Prostate gland (tissue), 2 donors: Measurements from ENCODE around the gene PAPPA2.

Experiments used
- POLR2AphosphoS5 ChIP-seq: sonication (generic); formaldehyde crosslinking; IDR thresholded peaks from one replicate; pipeline ENCODE4 v1.6.1; 2017; ENCODE audit warnings: antibody characterized with exemption
- TF ChIP-seq, protein P1 (sequence below), 4 experiments: fragments of 200-600 bp in 2 of 4; fragments of 450-650 bp in 2 of 4; sonication (generic) in 2 of 4; IDR thresholded peaks; 1 replicate in 3 of 4; 2 replicates in 1 of 4; pipeline ENCODE4 v1.5.1; 2016 to 2019; ENCODE audit warnings: antibody characterized with exemption in 4 of 4, mild to moderate bottlenecking in 2 of 4, moderate library complexity in 2 of 4

DNA sequence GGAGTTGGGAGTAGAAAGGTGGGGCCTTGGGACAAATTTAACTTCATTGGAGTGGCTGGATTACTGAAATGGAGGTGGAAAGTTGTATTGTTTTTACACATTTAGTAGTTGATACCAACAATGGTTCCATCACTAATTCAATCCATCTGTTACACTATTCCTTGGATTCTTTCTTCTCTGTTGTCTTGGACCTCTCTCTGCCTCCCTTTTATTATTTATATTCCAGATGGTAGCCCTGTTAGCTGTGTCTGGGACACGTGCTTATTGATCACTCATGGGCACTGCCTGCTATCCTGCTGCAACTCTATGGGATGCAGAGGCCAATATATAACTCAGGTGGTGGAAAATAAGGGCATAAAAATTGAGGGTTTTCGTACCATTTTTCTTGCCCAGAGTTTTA lies 346.3 kb downstream of the PAPPA2 start:
- no peak for TF ChIP-seq POLR2AphosphoS5
- TF ChIP-seq, protein P1, sequence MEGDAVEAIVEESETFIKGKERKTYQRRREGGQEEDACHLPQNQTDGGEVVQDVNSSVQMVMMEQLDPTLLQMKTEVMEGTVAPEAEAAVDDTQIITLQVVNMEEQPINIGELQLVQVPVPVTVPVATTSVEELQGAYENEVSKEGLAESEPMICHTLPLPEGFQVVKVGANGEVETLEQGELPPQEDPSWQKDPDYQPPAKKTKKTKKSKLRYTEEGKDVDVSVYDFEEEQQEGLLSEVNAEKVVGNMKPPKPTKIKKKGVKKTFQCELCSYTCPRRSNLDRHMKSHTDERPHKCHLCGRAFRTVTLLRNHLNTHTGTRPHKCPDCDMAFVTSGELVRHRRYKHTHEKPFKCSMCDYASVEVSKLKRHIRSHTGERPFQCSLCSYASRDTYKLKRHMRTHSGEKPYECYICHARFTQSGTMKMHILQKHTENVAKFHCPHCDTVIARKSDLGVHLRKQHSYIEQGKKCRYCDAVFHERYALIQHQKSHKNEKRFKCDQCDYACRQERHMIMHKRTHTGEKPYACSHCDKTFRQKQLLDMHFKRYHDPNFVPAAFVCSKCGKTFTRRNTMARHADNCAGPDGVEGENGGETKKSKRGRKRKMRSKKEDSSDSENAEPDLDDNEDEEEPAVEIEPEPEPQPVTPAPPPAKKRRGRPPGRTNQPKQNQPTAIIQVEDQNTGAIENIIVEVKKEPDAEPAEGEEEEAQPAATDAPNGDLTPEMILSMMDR (IDR thresholded peaks at IDR 0.05), result no peak
